Middle frontal gyrus (tissue), 1 donor: Measurements from ENCODE around the gene VPS18.

Source experiments
- DNase-seq: peaks from one replicate; pipeline ENCODE4 v3.0.0-alpha.2; 2015; ENCODE audit warnings: low spot score; ENCODE audit errors: extremely low spot score

The VPS18 gene

DNA sequence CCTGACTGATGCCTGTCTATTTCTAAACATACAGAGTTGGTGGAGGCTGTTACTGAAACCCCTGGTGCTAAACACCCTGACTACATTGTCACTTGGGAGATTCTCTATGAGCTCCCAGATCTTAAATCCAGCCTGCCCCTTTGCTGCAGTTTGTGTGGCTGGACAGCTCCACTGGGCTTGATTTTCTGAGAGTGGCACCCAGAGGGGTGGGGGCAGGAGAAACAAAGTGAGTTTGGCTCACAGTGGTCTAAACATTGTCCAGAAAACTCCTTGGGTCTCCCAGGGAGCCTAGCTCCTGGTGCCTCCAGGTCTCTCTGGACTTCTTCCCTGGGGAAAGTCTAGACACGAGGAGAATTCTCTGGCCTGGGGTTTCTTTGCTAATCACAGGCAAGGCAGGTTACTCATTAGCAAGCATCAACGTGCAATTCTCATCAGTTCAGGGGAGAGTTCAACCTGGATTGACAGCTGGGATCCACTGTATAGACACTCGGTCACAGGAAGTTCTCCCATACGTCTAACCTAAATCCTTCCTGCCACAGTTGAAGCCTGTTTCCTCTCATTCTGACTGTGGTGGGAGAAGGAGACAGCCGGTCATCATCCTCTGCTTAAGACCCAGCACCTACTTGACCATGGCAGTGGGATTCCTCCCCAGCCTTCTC, 27.8 kb downstream of the VPS18 start:
- no peak for DNase-seq

DNA sequence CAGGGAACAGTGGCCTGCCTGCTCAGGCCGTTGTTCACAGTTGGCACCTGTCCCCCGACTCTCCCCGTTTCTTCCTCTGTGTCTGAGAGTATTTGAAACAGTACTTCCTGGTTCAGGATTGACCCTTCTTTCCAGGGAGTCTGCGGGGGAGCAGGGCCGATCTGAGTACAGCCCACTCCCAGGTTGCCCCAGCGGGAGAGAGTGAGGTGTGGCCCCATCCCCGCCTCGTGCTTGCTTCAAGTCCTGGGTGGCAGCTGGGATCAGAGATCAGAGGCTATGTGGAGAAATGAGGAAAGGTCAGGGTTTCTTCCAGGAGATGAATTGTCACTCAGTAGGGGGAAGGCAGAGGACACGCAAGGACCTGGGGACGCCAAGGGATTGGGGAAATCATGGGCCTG, 28.4 kb downstream of the VPS18 start:
- no peak for DNase-seq

DNA sequence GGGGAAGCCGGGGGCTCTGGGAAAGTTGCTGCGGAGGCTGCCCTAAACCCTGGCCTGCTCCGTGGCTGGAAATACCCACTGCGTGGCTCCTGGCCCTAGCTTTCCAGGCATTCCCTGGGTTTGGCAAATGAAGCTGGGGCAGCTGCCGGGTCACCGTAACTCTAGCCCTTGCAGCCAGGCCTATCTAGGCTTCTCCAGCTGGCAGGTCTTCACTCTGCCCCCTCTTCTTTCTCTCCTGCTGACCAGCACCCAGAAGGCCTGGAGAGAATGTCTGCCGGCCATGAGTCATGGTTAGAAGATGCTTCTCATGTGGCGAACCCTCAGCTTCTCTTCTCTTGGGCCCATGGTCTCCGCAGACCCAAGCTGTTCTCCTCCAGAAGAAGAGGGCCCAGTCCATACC, 29.3 kb downstream of the VPS18 start:
- no peak for DNase-seq

DNA sequence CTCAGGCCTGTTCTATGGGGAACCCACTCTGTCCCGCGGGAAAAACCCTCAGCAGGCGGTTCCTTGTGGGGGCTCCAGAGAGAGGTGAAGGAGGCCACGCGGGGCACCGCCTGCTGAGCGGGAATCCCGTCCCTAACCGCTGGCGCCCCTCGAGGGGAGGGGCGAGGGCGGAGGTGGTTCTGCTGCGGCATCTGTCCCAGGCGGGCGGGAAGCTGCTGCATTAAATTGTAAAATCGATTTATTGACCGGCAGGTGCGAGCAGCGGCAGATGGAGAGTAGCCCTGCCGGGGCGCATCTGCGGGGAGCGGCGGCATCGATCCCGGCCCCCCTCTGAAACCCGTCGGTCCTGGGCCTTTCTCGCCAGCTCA, 31.2 kb downstream of the VPS18 start:
- no peak for DNase-seq

DNA sequence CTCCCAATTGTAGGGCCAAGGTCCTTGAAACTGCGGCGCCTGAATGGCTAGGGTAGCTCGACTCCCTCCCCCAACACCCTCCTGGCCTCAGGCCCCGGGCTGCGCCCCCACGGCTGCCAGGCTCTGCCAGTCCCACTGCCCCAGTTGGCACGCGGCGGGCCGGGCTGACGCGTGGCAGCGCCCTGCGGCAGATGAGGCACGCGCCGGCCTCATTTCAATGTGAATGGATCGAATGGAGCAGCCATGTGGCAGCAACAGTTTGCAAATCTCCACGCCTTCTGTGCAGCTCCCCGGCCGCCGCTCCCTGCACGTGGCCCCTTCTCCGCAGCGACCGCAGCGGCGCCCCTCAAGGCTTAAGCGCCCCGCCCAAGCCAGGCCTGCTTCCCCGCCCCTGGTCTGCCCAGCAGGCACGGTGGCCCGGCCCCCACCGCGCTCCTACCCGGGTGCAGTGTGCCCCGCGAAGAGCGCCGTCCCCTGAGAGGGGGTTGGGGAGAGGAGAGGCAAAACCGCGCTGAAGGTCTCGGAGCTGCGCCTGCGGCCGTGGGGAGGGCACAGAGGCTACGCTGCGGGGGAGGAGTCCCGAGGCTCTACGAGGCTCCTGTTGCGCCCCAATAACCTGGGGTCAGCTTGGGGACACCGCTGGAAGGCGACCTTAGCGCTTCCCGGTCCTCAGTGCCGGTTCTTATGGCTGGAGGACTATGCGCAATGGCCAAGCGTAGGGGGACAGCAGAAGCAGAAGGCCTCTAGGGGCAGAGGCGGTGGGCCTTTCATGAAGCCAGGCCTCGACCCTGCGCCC, 31.8 kb downstream of the VPS18 start:
- no peak for DNase-seq

DNA sequence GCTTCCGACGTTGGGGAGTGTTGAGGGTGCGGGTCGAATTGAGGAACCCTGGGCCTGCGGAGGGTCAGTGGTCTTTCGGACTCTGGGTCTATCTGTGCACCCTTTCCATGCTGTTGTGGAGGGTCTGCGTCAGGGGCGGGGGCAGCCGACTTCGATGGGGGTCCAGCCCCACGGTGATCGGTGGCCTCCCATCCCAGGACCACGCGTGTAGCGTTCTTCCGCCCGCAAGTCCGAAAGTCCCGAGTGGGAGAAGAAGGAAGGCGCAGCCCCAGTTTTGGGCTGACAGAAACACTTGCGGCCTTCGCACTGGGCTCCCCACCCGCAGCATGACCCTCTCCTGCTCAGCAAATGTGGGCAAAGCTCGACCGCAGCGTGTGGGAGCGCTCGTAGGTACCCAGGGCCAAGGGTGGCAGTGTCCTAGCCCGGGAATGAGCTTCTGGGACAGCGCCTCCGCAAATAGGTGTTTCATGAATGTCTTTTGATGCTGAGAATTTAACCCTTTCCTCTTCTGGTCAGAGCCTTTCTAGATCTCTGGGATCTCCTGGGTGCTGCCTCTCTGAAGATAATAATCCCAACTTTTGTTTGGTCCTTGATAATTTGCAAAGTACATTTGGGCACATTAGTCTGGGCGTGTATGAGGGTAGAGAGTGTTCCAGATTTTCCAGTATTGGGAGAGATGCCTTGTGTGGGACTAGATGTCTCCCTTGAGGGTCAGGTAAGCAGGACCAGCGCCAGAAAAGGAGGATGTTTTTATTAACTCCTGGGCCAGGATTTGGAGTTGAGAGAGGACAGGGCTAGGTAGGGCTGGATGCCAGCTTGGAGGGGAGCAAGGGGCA, 32.6 kb downstream of the VPS18 start:
- DNase-seq, result no peak

DNA sequence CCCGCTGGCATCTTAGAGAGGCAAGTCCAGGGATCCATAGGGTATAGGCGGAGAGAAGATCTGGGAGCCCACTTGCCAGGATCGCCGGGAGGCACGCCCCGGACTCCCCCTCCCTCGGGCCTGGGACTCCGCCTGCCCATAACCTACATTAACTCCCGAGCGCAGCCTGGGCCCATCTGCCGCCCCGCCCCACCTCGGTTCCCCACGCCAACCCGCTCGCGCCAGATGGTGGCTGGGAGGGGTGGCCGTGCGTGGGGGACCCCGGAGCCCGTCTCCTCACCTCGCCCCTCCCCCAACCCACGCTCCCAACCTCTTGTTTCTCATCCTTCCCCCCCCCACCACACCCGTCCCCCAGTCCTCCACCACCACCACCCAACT, 33.2 kb downstream of the VPS18 start:
- no peak for DNase-seq

DNA sequence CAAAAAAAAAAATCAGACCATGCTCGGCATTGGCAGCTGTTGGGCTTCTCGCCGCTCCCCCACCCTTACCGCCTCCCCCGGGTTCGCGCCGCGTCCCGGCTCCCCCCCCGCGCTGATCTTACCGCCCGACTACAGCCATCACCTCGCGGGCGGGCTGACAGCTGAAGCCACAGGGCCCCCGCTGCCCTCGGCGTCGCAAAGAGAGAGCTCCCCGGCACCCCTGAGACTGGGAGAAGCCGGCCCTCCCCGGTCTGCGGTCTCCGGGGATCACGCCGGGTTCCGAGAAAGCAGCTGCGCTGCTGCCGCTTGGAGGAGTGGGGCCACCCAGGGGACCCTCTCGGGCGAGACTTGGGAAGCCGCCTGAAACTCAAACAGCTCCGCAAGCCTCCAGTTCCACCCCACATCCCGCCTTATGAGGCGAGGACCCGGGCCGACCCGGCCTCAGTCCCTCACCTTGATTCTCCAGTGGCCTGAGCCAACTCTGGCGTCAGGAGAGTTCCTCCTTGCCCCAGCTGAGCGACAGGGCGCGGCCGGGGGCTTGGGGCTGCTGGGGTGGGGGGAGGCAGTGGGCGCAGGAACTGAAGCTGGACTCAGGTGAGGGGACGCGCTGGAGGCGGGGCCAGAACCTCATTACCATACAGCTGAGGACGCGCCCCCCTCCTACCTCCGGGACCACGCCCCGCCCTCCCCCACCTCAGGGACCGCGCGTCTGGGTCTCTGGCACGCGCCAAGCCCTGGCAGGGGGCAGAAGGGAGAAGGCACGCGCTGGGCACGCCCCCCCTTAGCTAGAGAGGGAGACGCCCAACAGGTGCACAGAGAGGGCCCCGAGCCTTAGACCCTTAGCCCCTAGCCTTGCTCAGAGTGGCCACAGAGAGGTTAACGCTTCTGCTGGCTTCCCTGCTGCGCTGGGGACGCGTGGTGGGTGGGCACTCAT, 33.9 kb downstream of the VPS18 start:
- no peak for DNase-seq

DNA sequence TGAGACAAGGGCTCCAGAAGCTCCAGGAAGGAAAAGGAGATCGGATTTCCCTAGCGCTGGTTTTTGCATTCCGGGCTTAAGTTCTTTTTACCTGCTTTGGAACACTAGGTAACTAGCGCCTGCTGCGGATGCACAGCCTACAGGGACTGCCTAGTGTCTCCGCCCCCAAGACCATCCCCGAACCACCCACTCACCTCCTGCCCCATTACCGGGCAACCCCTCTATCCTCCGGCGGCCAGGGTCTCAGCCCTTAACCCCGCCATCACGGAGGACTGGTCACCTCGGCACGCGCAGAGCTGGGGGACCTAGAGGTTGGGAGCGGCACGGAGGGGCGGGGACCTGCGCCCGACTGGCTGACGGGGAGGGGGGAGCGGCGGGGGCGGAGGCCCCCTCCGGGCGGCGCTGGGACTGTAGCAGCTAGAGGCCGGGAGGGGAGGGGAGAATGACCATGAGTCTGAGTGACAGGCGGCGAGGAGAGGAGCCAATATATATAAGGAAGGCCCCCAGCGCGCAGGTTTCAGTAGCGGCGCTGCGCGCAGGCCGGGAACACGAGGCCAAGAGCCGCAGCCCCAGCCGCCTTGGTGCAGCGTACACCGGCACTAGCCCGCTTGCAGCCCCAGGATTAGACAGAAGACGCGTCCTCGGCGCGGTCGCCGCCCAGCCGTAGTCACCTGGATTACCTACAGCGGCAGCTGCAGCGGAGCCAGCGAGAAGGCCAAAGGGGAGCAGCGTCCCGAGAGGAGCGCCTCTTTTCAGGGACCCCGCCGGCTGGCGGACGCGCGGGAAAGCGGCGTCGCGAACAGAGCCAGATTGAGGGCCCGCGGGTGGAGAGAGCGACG, 34.8 kb downstream of the VPS18 start, which contains the start of gene DLL4:
Gene DLL4, plus strand, starts transcription at position 520 of the 839 bp plus-strand sequence. CDS start 329 bp downstream, outside the sequence.
- DNase-seq, result no peak

DNA sequence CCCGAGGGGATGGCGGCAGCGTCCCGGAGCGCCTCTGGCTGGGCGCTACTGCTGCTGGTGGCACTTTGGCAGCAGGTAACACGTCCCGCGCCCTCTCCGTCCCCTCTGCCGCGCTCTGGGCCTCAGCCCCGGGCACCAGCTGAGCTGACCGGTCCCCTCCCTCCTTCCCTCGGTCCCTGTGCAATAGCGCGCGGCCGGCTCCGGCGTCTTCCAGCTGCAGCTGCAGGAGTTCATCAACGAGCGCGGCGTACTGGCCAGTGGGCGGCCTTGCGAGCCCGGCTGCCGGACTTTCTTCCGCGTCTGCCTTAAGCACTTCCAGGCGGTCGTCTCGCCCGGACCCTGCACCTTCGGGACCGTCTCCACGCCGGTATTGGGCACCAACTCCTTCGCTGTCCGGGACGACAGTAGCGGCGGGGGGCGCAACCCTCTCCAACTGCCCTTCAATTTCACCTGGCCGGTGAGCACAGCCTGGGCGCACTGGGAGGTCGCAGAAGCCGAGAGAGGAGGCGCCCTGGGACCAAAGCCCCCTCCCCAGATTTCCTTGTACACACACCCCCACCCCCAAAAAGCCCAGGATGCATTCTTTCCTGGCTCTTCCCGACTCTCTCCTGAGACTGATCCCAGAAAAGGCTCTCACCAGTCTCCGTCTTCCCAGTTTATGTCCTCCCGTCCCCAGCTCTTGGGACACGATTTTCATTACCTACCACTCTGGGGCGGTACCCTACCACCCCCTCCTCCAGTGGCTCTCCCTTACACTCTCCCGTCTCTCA, 35.6 kb downstream of the VPS18 start:
- no peak for DNase-seq

DNA sequence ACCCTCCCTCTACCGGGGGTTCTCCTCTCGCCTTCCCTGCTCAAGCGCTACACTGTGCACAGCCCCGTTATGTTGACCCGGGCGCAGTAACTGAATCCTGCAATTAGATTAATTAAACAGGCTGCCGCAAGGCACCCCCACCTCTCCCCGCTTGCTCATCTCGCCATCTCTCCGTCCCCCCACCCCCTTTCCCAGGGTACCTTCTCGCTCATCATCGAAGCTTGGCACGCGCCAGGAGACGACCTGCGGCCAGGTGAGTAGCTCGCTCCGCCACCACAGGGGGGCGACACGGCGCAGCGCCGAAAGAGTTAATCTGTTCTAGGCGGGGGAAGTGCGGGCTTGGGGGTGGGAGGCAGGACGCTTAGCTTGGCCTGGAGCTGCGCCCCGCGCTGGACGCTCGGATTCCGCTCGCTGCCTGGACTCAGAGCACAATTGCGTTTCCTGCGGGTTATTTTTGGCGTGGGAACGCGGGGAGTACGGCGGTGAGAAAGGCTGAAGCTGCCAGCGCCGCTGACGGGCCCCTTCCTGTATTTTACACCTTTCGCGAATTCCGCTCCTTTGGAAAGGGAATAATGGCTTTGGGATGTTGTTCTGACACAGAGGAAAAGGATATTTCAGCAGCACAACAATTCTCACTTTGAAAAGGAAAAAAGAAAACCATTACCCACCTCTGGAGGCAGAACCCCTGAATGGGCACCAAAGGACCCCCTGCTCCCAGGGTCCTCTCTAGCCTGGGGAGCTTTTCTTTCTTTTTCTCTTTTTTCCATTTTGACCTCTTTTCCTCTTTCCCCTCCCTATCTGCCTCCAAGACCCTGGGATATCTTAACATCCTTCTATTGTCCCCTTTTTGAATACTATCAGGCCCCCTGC, 36.4 kb downstream of the VPS18 start:
- no peak for DNase-seq

DNA sequence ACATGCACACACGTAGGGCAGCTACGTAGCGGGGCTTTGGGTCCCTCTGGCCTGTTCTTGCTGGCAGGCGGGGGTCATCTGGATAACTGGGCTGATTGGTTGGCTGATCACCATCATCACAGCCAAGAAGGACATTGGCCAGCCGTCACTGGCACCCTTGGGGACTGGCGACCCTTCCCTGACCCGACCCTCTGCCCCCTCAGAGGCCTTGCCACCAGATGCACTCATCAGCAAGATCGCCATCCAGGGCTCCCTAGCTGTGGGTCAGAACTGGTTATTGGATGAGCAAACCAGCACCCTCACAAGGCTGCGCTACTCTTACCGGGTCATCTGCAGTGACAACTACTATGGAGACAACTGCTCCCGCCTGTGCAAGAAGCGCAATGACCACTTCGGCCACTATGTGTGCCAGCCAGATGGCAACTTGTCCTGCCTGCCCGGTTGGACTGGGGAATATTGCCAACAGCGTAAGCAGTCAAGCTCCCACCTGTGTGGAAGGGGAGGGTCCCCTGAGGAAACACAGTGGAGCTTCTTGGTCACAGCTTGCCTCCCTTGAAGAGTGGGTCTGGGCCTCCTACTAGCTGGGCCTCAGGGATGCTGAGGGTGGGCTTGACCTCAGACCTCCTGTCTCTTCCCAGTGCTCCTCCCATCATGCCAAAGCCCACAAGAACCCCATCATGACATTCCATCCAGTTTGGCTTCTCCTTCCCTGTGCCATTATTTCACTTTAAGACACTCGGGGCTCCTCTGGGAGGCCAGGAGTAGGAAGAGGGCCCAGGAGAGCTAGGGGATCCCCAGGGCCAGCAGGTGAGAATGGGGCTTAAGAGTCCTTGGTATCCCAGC, 37.3 kb downstream of the VPS18 start:
- no peak for DNase-seq

DNA sequence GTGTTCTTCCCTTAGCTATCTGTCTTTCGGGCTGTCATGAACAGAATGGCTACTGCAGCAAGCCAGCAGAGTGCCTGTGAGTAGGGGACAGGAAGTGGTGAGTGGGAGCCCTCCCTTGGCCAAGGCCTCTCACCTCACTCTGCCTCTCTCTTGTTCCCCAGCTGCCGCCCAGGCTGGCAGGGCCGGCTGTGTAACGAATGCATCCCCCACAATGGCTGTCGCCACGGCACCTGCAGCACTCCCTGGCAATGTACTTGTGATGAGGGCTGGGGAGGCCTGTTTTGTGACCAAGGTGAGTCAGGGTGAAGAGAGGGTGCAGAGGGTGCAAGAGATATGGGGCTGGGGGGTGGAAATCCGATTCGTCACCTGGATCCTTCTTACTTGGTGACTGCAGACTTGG, 37.9 kb downstream of the VPS18 start:
- no peak for DNase-seq

DNA sequence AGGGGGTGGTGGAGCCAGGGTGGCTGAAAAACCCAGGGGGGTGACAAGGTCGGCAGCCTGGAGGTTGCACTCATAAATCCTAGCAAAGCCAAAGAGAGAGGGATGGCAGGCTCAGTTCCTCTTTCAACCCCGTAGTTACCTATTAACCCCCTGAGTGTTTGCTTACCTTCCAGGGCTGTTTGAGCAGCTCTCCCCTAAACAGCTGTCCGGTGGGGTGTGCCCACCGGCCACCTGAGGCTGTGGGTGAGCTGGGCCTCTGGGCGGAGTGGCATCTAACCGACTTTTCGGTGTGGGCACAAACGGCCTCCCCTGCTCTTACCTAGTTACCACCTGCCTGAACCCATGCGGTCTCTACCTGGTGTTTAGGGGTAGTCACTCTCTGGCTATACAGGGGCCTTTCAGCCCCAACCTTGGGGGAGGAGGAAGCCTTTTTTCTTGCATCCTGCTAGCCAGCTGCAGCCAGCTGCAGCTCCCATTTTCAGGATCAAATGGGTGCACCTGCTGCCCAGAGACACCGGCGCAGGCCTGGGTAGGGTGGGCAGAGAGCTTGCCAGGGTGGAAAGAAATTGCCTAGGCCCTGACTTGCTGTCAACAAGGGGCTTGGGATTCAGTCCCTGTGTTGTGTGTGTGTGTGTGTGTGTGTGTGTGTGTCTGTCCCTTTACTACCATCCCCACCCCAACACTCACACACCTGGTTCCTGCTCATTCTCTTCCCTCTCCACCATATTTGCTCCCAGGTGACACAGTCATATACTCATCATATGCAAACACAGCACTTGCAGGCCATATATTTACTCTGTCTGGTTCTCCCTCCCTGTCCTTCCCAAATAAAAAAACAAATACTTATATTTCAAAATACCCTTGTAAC, 38.6 kb downstream of the VPS18 start:
- DNase-seq, result no peak

DNA sequence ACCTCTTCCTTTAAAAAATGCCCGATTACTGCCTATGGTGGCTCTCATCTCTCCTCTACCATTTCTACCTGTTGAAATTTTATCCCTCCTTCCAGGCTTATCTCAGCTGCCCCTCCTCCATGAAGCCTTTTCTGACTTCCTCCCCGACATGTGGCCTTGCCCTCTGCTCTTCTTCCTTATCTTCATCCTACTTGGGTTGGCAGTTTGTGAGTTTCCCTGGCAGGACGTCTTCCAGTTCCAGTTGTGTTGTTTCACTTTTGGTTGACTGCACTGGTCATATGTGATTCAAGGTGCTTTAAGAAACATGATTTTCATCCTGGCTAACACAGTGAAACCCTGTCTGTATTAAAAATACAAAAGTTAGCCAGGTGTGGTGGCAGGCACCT, 39.3 kb downstream of the VPS18 start:
- no peak for DNase-seq

DNA sequence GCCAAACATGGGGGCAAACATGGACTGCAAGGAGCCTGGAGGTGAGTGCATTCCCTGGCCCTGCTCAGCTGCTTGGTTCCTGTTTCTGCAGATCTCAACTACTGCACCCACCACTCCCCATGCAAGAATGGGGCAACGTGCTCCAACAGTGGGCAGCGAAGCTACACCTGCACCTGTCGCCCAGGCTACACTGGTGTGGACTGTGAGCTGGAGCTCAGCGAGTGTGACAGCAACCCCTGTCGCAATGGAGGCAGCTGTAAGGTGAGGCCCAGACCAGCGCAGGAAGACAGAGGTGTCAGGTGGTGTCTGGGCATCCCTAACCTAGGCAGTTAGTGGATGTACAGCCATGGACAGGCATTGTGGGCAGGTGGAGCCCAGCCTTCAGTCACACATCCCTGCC, 40.2 kb downstream of the VPS18 start:
- DNase-seq, result no peak
